ENCODE measurements around the gene DMRT3. TPM values are rescaled to one million over a fixed set of nuclear protein-coding genes. Genes with fewer than 3 reads are reported as not detected.
A peak's percentile ranks its signal among the peaks of the same experiment; 100 is the strongest.

Gene DMRT3
- not detected for total RNA-seq

DNA sequence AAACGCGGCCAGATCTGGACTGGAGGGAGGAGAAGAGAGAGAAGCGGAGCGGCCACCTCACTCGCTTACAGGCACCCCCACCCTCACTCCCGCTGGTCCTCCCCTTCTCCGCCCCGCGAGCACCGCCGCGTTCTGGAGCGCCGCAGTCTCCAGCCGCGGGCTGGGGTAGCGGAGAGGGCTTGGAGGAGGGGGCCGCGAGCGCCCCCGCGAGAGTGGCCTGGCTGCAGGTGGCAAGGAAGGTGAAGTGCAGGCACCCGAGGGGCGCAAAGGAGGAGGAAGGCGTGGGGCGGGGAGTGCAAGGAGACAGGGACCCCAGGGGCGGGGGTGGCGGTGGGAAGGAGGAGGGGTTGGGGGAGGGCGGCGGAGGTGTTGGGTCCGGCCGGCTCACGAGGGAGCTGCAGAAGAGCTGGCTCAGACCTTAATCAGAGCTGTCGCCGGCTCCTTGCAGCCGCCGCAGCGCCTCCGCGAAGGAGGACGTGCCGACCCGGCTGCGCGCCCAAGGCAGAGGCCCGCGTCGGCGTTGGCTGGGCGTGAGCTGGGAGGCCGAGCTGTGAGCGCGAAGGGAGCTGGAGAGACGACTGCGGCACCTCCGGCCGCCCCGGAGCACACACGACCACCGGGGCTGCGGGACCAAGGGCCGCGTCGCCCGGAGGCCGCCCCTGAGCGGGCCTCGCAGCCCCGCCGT lies at the start of gene DMRT3:
TSS of gene DMRT3 (plus strand) at position 398 of the 685 bp plus-strand sequence. CDS start 347 bp downstream, outside the sequence.
- Mint-ChIP-seq H3K4me3 (peak within 1 kb of the TSS; percentile 40), H3K27me3 (peaks cover 88% of the 10 kb centered on the region), H3K36me3 (no peaks in the 10 kb centered on the region), H3K9me3 (no peaks in the 10 kb centered on the region), H3K4me1 (peaks cover 5% of the 10 kb centered on the region), H3K27ac (peak within 1 kb of the TSS; percentile 69)
- POLR2A ChIA-PET: no interaction called here
- ATAC-seq (ENCODE audit: low read depth): no peak
- no peak for DNase-seq

DNA sequence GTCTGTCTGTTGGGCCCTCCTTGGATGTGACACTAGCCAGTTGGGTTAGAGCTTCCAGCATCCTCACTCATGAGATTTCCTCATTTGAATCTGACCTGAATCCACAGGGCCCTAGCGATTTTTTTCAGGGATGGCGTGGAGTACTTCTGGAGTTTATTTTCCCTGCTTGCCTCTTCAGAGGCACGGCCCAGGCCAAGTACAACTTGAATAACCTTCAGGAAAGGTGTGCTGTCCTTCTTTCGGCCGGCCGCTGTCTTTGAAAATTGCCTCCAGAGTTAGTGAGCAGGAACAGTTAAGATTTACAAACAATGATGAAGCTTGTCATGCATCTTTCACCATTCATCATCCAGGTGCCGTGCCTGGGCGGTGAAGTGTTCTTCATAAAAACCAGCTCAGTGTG lies 49.5 kb upstream of the DMRT3 start:
- Mint-ChIP-seq H3K27me3 (peaks cover 8% of the 10 kb centered on the region), H3K27ac (no peak overlapping the region), H3K36me3 (no peaks in the 10 kb centered on the region), H3K4me3 (no peak overlapping the region), H3K9me3 (no peaks in the 10 kb centered on the region), H3K4me1 (no peaks in the 10 kb centered on the region)
- POLR2A ChIA-PET: no interaction called here
- ATAC-seq (ENCODE audit: low read depth) (no peak), DNase-seq (no peak)

DNA sequence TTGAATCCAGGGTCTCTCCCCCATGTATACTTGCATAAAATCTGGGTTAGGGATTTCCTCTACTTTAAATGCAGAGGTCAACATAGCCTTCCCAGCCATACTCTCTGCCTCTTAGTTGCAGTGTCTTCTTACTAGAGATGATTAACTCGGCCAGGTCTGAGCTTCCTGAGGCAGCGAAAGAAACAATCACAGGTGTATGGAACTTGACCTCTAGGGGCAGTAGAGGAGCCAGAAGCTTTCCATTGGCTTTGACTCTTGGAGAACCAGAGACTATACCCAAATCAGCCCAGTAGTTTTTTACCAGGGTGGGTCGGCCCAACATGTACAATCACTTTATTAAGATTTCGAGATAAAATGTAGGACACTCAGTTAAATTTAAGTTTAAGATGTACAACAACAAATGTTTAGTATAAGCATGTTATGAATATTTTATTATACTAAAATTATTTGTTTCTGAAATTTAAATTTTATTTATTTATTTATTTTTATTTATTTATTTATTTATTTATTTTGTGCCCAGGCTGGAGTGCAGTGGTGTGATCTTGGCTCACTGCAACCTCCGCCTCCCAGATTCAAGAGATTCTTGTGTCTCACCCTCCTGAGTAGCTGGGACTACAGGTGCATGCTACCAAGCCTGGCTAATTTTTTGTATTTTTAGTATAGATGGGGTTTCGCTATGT lies 48.0 kb upstream of the DMRT3 start:
- ATAC-seq (ENCODE audit: low read depth) (no peak), DNase-seq (no peak)
- H3K27me3 Mint-ChIP-seq: peaks cover 11% of the 10 kb centered on the region
- H3K9me3 Mint-ChIP-seq: no peaks in the 10 kb centered on the region
- POLR2A ChIA-PET: no interaction called here
- no peak overlapping the region for H3K4me3 Mint-ChIP-seq
- H3K27ac Mint-ChIP-seq: no peak overlapping the region
- no peaks in the 10 kb centered on the region for H3K4me1 Mint-ChIP-seq
- H3K36me3 Mint-ChIP-seq: no peaks in the 10 kb centered on the region

GRCh38 chr9:929719-930118 lies 46.7 kb upstream of the DMRT3 start:
- POLR2A ChIA-PET: no interaction called here
- Mint-ChIP-seq H3K4me3 (no peak overlapping the region), H3K36me3 (no peaks in the 10 kb centered on the region), H3K27ac (no peak overlapping the region), H3K4me1 (no peaks in the 10 kb centered on the region), H3K9me3 (no peaks in the 10 kb centered on the region), H3K27me3 (peaks cover 16% of the 10 kb centered on the region)
- DNase-seq: no peak
- ATAC-seq (ENCODE audit: low read depth): no peak

- no peak for ATAC-seq (ENCODE audit: low read depth)
- H3K27ac Mint-ChIP-seq: no peak overlapping the region
- H3K36me3 Mint-ChIP-seq: no peaks in the 10 kb centered on the region
- H3K27me3 Mint-ChIP-seq: peaks cover 27% of the 10 kb centered on the region
- no peak overlapping the region for H3K4me3 Mint-ChIP-seq
- no peak for DNase-seq
- H3K9me3 Mint-ChIP-seq: no peaks in the 10 kb centered on the region
- POLR2A ChIA-PET: no interaction called here
- H3K4me1 Mint-ChIP-seq: no peaks in the 10 kb centered on the region
Observed at GRCh38 chr9:933356-933755, 43.1 kb upstream of the DMRT3 start.

GRCh38 chr9:935348-935965 lies 41.0 kb upstream of the DMRT3 start:
- Mint-ChIP-seq H3K4me3 (no peak overlapping the region), H3K9me3 (no peaks in the 10 kb centered on the region), H3K27me3 (peaks cover 29% of the 10 kb centered on the region), H3K4me1 (no peaks in the 10 kb centered on the region), H3K36me3 (no peaks in the 10 kb centered on the region), H3K27ac (no peak overlapping the region)
- POLR2A ChIA-PET: no interaction called here
- ATAC-seq (ENCODE audit: low read depth) (no peak), DNase-seq (no peak)

GRCh38 chr9:942805-943580 lies 33.5 kb upstream of the DMRT3 start:
- POLR2A ChIA-PET: no interaction called here
- Mint-ChIP-seq H3K9me3 (no peaks in the 10 kb centered on the region), H3K36me3 (no peaks in the 10 kb centered on the region), H3K27ac (no peak overlapping the region), H3K27me3 (peaks cover 25% of the 10 kb centered on the region), H3K4me1 (no peaks in the 10 kb centered on the region), H3K4me3 (no peak overlapping the region)
- DNase-seq: no peak
- no peak for ATAC-seq (ENCODE audit: low read depth)

- DNase-seq (no peak), ATAC-seq (ENCODE audit: low read depth) (no peak)
- H3K9me3 Mint-ChIP-seq: no peaks in the 10 kb centered on the region
- no peak overlapping the region for H3K4me3 Mint-ChIP-seq
- H3K36me3 Mint-ChIP-seq: no peaks in the 10 kb centered on the region
- POLR2A ChIA-PET: no interaction called here
- peaks cover 28% of the 10 kb centered on the region for H3K27me3 Mint-ChIP-seq
- no peak overlapping the region for H3K27ac Mint-ChIP-seq
- no peaks in the 10 kb centered on the region for H3K4me1 Mint-ChIP-seq
Observed at GRCh38 chr9:947985-948384, 28.5 kb upstream of the DMRT3 start.

- H3K27ac Mint-ChIP-seq: no peak overlapping the region
Observed at GRCh38 chr9:948497-948896, 28.0 kb upstream of the DMRT3 start.

GRCh38 chr9:950139-950538 lies 26.3 kb upstream of the DMRT3 start:
- Mint-ChIP-seq H3K9me3 (no peaks in the 10 kb centered on the region), H3K36me3 (no peaks in the 10 kb centered on the region), H3K4me3 (no peak overlapping the region), H3K27ac (no peak overlapping the region), H3K27me3 (peaks cover 21% of the 10 kb centered on the region), H3K4me1 (no peaks in the 10 kb centered on the region)
- ATAC-seq (ENCODE audit: low read depth) (no peak), DNase-seq (no peak)
- POLR2A ChIA-PET: no interaction called here

More at GRCh38 chr9:948497-948896, 28.0 kb upstream of the DMRT3 start:
- Mint-ChIP-seq H3K9me3 (no peaks in the 10 kb centered on the region), H3K36me3 (no peaks in the 10 kb centered on the region), H3K4me3 (no peak overlapping the region), H3K4me1 (no peaks in the 10 kb centered on the region), H3K27me3 (peaks cover 28% of the 10 kb centered on the region)
- no peak for ATAC-seq (ENCODE audit: low read depth)
- DNase-seq: no peak
- POLR2A ChIA-PET: no interaction called here

DNA sequence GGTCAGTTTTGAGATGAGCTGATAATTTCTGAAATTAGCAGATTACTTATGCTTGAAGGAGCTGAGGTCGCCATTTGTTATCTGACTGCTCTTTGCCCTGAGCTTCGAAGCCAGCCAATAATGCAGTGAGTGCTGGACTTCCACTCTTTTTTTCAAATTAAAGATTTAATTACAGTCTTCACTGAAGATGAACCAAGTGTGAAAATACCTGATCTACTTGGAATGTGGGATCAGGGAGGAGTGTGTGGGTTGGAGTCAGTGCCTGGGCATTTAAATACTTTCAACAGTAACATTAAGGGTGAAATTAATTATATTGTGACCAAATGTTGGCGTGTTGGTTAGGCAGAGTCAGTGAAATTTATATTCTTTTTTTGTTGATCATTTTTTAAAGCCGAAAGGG lies 23.9 kb upstream of the DMRT3 start:
- Mint-ChIP-seq H3K36me3 (no peaks in the 10 kb centered on the region), H3K27ac (no peak overlapping the region), H3K4me3 (no peak overlapping the region), H3K4me1 (no peaks in the 10 kb centered on the region), H3K9me3 (no peaks in the 10 kb centered on the region), H3K27me3 (peaks cover 14% of the 10 kb centered on the region)
- POLR2A ChIA-PET: no interaction called here
- ATAC-seq (ENCODE audit: low read depth) (no peak), DNase-seq (no peak)

DNA sequence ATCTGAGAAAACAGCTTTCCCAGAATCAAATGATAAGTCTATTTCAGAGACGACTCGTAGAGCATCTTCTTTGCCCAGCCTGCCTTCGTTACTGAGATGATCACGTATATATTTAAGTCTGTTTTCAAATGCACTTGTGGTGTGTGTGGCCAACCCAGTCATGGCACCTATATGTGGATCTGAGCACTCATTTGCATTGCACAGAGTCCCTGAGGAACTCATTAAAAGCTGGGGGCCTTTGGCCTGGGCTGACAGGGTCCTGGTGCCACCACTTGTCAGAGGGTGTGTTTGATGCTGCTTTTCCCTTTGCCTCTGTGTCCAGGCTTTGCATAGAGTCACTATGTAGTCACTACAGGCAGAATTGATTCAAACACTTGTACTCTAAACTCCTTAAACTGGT lies 17.4 kb upstream of the DMRT3 start:
- DNase-seq (no peak), ATAC-seq (ENCODE audit: low read depth) (no peak)
- Mint-ChIP-seq H3K27me3 (peaks cover 34% of the 10 kb centered on the region), H3K36me3 (no peaks in the 10 kb centered on the region), H3K27ac (no peak overlapping the region), H3K4me3 (no peak overlapping the region), H3K9me3 (no peaks in the 10 kb centered on the region), H3K4me1 (no peaks in the 10 kb centered on the region)
- POLR2A ChIA-PET: no interaction called here

DNA sequence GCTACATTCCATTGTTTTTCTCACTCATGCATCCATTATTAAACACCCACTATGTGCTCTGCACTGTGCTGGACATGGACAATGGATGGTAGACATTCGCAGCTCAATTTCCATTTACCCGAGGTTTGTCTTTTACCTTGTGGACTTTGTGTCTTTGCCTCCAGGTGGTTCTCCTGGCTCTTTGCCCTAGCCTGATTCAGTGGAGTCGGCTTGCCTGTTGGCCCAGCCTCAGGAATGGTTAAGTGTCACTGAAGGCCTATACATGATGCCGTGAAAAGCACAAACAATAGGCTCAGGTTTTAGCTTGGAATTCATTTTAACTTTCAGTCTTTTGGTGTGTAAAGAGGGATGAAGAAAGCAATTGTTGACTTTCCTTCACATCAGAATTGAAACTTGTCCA lies 16.5 kb upstream of the DMRT3 start:
- Mint-ChIP-seq H3K27ac (no peak overlapping the region), H3K4me1 (no peaks in the 10 kb centered on the region), H3K9me3 (no peaks in the 10 kb centered on the region), H3K36me3 (no peaks in the 10 kb centered on the region), H3K27me3 (peaks cover 42% of the 10 kb centered on the region), H3K4me3 (no peak overlapping the region)
- ATAC-seq (ENCODE audit: low read depth): no peak
- POLR2A ChIA-PET: no interaction called here
- DNase-seq: no peak
